ENCODE measurements around the gene DEPDC1B. TPM values are rescaled to one million over a fixed set of nuclear protein-coding genes. Genes with fewer than 3 reads are reported as not detected.

The DEPDC1B gene
- total and polyA plus RNA-seq, 2 of the 8 experiments (the other 6 are each of a cell fraction or from before 2014, with no cell fraction given), result 30.8 to 67.4 TPM

GRCh38 chr5:60674251-60675069, 25.5 kb downstream of the DEPDC1B start:
- 93% methylated on average over 2 of the region's 2 CpGs; no CpG with 5 or more reads in 1 of the 2 experiments for WGBS, 2 experiments (ENCODE audit: extremely low coverage in 1 of 2, insufficient coverage in 1 of 2, insufficient read length in 1 of 2, insufficient replicate concordance in 2 of 2, low coverage in 1 of 2, low lambda C conversion rate in 2 of 2, missing lambda C conversion rate in 1 of 2)
- no peak overlapping the region for H3K56ac ChIP-seq (replicated peaks; ENCODE audit: insufficient read length, low read depth, low read length)
- H3K36me3 ChIP-seq (ENCODE audit: control insufficient read depth in 2 of 4, insufficient read depth in 4 of 4, low read length in 3 of 4), result peaks cover 0 to 2% (median 0%) of the 10 kb centered on the region in 4 experiments; a peak in 2 of 8 replicates
- H3K4me3 ChIP-seq (ENCODE audit: extremely low read depth in 1 of 4, insufficient read depth in 2 of 4, low read depth in 3 of 4, low read length in 4 of 4), result no peak overlapping the region
- H2AFZ ChIP-seq (ENCODE audit: low read length), result no peak overlapping the region
- no peak overlapping the region for H2BK120ac ChIP-seq (replicated peaks; ENCODE audit: low read depth, low read length)
- H3K9me3 ChIP-seq (ENCODE audit: insufficient read depth in 2 of 2, low read depth in 1 of 2, low read length in 1 of 2), result no peaks in the 10 kb centered on the region
- no peak overlapping the region for H2BK5ac ChIP-seq (ENCODE audit: low read depth, low read length)
- H3K79me2 ChIP-seq (ENCODE audit: control insufficient read depth in 1 of 2, insufficient read depth in 2 of 2, low read length in 2 of 2), result peaks cover 0 to 89% of the 10 kb centered on the region in 2 experiments; a peak in 2 of 4 replicates
- H3K27me3 ChIP-seq (replicated peaks in 1 of 4; ENCODE audit: control insufficient read depth in 3 of 4, extremely low read depth in 1 of 4, insufficient read depth in 3 of 4, low read length in 3 of 4), result no peaks in the 10 kb centered on the region
- H3K23me2 ChIP-seq (ENCODE audit: low read depth, low read length), result no peaks in the 10 kb centered on the region; the same call in 1 of the 2 replicates
- H3K4me1 ChIP-seq (replicated peaks in 1 of 4; ENCODE audit: control insufficient read depth in 3 of 4, insufficient read depth in 4 of 4, low read length in 3 of 4), result no peaks in the 10 kb centered on the region; a peak in 2 of 7 replicates
- H3K27ac ChIP-seq (ENCODE audit: low read depth, low read length), result no peak overlapping the region
- no peak overlapping the region for H2BK15ac ChIP-seq (ENCODE audit: low read length)
- H2AK5ac ChIP-seq (ENCODE audit: low read depth, low read length), result no peak overlapping the region
- H3K23ac ChIP-seq (ENCODE audit: insufficient read length), result no peak overlapping the region
- no peak overlapping the region for H4K91ac ChIP-seq (replicated peaks; ENCODE audit: insufficient read length, low read length)
- CTCF ChIA-PET (ENCODE audit: partially characterized antibody), result interaction anchor here (1.1 to 3.2 kb wide), 8 partner anchors 8 to 256 kb away, joined by 3 to 17 read pairs (median 3); partner anchors contain the start of gene DEPDC1B
- no peak overlapping the region for H4K5ac ChIP-seq (ENCODE audit: insufficient read length, low read depth, low read length)
- peaks cover 8% of the 10 kb centered on the region for H3K79me1 ChIP-seq (ENCODE audit: low read depth, low read length)
- H3K4me2 ChIP-seq (ENCODE audit: insufficient read depth in 1 of 2, low read depth in 2 of 2, low read length in 2 of 2), result no peak overlapping the region
- no peak overlapping the region for H2BK20ac ChIP-seq (ENCODE audit: low read length)
- H2BK12ac ChIP-seq (ENCODE audit: low read depth, low read length), result no peak overlapping the region
- H4K8ac ChIP-seq (ENCODE audit: extremely low read depth, insufficient read depth, low read length), result no peak overlapping the region
- POLR2A ChIA-PET (ENCODE audit: partially characterized antibody), result interaction anchor here (1.2 kb wide), 1 partner anchor 170 kb away, joined by 3 read pairs; the partner anchor contains the start of gene ELOVL7
- no peak overlapping the region for H3K9ac ChIP-seq (replicated peaks in 1 of 4; ENCODE audit: extremely low read depth in 1 of 4, low read depth in 3 of 4, low read length in 3 of 4)
- no peak overlapping the region for H3K18ac ChIP-seq (ENCODE audit: extremely low read depth, low read length)
- H4K20me1 ChIP-seq (replicated peaks in 1 of 2; ENCODE audit: control insufficient read depth in 1 of 2, insufficient read depth in 2 of 2, low read length in 2 of 2), result peaks cover 5 to 6% of the 10 kb centered on the region in 2 experiments
- DNase-seq (ENCODE audit: low read depth in 1 of 2, low spot score in 2 of 2), result no peak
- no peak overlapping the region for H3K4ac ChIP-seq (replicated peaks; ENCODE audit: insufficient read length, low read depth, low read length)
- no peak overlapping the region for H3K14ac ChIP-seq (ENCODE audit: insufficient read length)
- FAIRE-seq, result no peak
- TF ChIP-seq ATF3 (IDR thresholded peaks at IDR 0.05; ENCODE audit: insufficient read depth, low read depth, low read length), result no peak
- TF ChIP-seq MAX (IDR thresholded peaks at IDR 0.05), result no peak
- TF ChIP-seq SIN3A (conservative IDR thresholded peaks at IDR 0.05 in 1 of 2, IDR thresholded peaks at IDR 0.05 in 1 of 2; ENCODE audit: low read depth in 1 of 2, low read length in 2 of 2), result no peak
- no peak for TF ChIP-seq CTCF (IDR thresholded peaks at IDR 0.05; ENCODE audit: control extremely low read depth in 1 of 3, insufficient read depth in 1 of 3, low read depth in 1 of 3, low read length in 3 of 3)
- TF ChIP-seq KDM4A (IDR thresholded peaks at IDR 0.05; ENCODE audit: low read depth, low read length, severe bottlenecking), result no peak
- no peak for TF ChIP-seq EP300 (IDR thresholded peaks at IDR 0.05; ENCODE audit: borderline replicate concordance in 1 of 2, low read depth in 2 of 2, low read length in 2 of 2)

All from H1 (cell line).